ENCODE data around the gene TMPRSS2.
"Not testable (repeated sequence)": the region's sequence is repeated elsewhere in the genome, so short reads cannot be mapped to it uniquely, and the experiment has no call there.

The TMPRSS2 gene

GRCh38 chr21:41419921-41420862, 87.8 kb downstream of the TMPRSS2 start:
- TF ChIP-seq CTCF (IDR thresholded peaks at IDR 0.05; ENCODE audit: control insufficient read depth, insufficient read depth, low read depth, low read length, missing control alignments), result no peak
- DNase-seq (ENCODE audit: low read depth), result peak; percentile 41
- H3K4me3 ChIP-seq (ENCODE audit: control insufficient read depth, low read depth, low read length), result peak overlapping the region; percentile 66

- TF ChIP-seq CTCF (IDR thresholded peaks at IDR 0.05; ENCODE audit: control insufficient read depth, insufficient read depth, low read depth, low read length, missing control alignments), result no peak
- no peak overlapping the region for H3K4me3 ChIP-seq (ENCODE audit: control insufficient read depth, low read depth, low read length)
- DNase-seq (ENCODE audit: low read depth), result no peak
These were observed 88.8 kb downstream of the TMPRSS2 start for GRCh38 chr21:41418956-41419680.

DNA sequence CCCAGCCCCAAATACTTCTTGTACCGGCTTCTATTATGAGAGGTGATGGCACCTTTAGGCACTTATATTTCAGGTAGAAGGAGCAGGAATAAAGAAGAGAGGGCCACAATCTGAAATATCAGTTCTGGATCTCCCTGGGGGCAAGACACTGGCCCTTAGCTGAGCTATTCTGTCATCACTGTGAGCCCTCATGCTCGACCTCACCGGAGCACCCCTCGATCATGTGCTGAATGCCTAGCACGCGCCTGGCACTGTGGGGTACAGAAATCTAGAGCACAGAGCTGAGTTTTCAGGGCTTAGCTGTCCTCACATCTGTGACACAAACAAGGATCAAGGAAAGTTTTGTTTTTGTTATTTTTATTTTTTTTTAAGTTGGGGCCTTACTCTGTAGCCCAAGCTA, 89.6 kb downstream of the TMPRSS2 start:
- no peak for DNase-seq (ENCODE audit: low read depth)
- TF ChIP-seq CTCF (IDR thresholded peaks at IDR 0.05; ENCODE audit: control insufficient read depth, insufficient read depth, low read depth, low read length, missing control alignments), result no peak

DNA sequence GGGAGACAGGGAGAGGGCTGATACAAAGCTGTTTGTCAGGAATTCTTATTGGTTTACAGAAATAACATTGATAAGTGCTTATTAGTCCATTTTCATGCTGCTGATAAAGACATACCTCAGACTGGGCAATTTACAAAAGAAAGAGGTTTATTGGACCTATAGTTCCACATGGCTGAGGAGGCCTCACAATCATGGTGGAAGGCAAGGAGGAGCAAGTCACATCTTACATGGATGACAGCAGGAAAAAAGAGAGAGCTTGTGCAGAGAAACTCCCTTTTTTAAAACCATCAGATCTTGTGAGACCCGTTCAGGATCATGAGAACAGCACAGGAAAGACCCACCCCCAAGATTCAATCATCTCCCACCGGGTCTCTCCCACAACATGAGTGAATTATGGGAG, 90.5 kb downstream of the TMPRSS2 start:
- H3K4me3 ChIP-seq (ENCODE audit: control insufficient read depth, low read depth, low read length); DNase-seq (ENCODE audit: low read depth): not testable (repeated sequence)

More for the DNA sequence above, 89.6 kb downstream of the TMPRSS2 start:
- no peak overlapping the region for H3K4me3 ChIP-seq (ENCODE audit: control insufficient read depth, low read depth, low read length)

Measured in AG09309 (cell line).